Mesothelial cell of epicardium (in vitro differentiated cells): Measurements from ENCODE around the gene RASGRF2. TPM values are rescaled to one million over a fixed set of nuclear protein-coding genes. Genes with fewer than 3 reads are reported as not detected.
"Not testable (repeated sequence)": the region's sequence is repeated elsewhere in the genome, so short reads cannot be mapped to it uniquely, and the experiment has no call there.

Experiments
- DNase-seq, 2 experiments: peaks; one replicate each; pipeline ENCODE4 v3.0.0; 2021; ENCODE audit warnings: low spot score in 2 of 2; ENCODE audit not compliant: unreplicated experiment in 2 of 2
- H3K27ac Mint-ChIP-seq: 2 replicates; pipeline ENCODE4 v1.8.0; 2021; ENCODE audit warnings: mixed read lengths
- H3K27me3 Mint-ChIP-seq: 2 replicates; pipeline ENCODE4 v1.8.0; 2021; ENCODE audit warnings: low read depth, mixed read lengths
- H3K36me3 Mint-ChIP-seq: 2 replicates; pipeline ENCODE4 v1.8.0; 2021; ENCODE audit warnings: mixed read lengths
- H3K4me1 Mint-ChIP-seq: 2 replicates; pipeline ENCODE4 v1.8.0; 2021; ENCODE audit warnings: mixed read lengths
- H3K4me3 Mint-ChIP-seq: 2 replicates; pipeline ENCODE4 v1.8.0; 2021; ENCODE audit warnings: mild to moderate bottlenecking, moderate library complexity, mixed read lengths
- H3K9me3 Mint-ChIP-seq: 2 replicates; pipeline ENCODE4 v1.8.0; 2021; ENCODE audit warnings: mixed read lengths
- total RNA-seq: library from RNA; stranded (reverse); gene quantifications from 3 replicates; pipeline ENCODE4 v1.2.1, GENCODE V29; 2021
- TF ChIP-seq, protein P1 (sequence below): fragments of 200-600 bp; sonication (generic); IDR thresholded peaks from one replicate; pipeline ENCODE4 v1.5.0; 2021; ENCODE audit warnings: antibody characterized with exemption; ENCODE audit not compliant: unreplicated experiment

The RASGRF2 gene
- total RNA-seq, 1 donor from 2014 or later: 5.7 TPM

DNA sequence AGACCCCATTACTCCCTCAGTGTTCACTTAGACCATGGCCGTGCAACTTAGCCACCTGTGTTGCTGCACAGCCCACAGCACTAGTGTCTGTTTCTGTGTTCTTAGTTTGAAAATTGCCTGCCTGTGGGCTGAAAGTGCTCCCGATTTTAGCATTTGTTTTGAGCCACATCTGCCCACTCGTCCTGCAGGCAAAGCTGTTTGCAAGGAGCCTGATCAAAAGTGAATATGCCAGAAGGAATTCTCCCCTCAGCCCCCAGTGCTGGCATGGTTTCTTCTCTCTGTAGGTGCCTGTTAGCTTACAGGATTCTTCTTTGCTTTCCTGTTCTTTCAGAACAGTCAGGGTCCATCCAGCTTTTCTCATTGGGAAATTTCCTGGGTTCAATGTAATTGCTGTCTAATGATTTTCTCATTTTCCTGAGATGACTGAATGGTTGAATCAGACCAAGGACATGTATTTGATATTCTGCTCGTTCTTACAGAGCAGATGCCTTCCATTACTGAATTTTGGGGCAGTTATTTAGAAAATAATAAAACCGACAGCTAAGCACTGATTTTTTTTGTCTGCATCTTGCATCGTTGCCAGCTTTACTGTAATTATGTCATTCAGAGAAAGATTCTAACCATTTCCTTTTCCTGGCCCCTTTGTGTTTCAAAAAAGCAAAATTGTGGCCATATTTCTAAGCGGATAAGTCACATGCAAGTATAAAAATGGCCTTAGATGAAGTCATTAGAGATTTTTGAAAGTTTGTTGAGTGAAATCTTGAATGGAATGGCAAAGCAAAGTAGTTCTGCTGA lies 161.9 kb downstream of the RASGRF2 start:
- Mint-ChIP-seq H3K27ac (no peak overlapping the region), H3K4me3 (no peak overlapping the region), H3K27me3 (no peaks in the 10 kb centered on the region), H3K4me1 (no peaks in the 10 kb centered on the region), H3K36me3 (no peaks in the 10 kb centered on the region), H3K9me3 (no peaks in the 10 kb centered on the region)
- no peak for DNase-seq
- TF ChIP-seq, protein P1, sequence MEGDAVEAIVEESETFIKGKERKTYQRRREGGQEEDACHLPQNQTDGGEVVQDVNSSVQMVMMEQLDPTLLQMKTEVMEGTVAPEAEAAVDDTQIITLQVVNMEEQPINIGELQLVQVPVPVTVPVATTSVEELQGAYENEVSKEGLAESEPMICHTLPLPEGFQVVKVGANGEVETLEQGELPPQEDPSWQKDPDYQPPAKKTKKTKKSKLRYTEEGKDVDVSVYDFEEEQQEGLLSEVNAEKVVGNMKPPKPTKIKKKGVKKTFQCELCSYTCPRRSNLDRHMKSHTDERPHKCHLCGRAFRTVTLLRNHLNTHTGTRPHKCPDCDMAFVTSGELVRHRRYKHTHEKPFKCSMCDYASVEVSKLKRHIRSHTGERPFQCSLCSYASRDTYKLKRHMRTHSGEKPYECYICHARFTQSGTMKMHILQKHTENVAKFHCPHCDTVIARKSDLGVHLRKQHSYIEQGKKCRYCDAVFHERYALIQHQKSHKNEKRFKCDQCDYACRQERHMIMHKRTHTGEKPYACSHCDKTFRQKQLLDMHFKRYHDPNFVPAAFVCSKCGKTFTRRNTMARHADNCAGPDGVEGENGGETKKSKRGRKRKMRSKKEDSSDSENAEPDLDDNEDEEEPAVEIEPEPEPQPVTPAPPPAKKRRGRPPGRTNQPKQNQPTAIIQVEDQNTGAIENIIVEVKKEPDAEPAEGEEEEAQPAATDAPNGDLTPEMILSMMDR: no peak

DNA sequence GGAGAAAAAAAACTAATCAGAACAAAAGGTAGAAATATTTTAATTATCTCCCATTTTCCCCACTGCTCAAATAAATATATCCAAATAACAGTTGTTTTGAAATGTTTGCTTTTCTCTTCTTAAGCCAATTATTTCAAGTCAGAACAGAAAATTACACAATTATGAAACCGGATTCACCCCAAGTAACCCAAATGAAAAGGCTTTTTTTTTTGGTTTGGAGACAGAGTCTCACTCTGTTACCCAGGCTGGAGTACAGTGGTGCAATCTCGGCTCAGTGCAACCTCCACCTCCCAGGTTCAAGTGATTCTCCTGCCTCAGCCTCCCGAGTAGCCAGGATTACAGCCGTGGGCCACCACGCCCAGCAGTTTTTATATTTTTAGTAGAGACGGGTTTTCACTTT lies 164.5 kb downstream of the RASGRF2 start:
- H3K4me3 Mint-ChIP-seq, H3K4me1 Mint-ChIP-seq, H3K36me3 Mint-ChIP-seq, H3K9me3 Mint-ChIP-seq, DNase-seq, H3K27ac Mint-ChIP-seq, H3K27me3 Mint-ChIP-seq: not testable (repeated sequence)

DNA sequence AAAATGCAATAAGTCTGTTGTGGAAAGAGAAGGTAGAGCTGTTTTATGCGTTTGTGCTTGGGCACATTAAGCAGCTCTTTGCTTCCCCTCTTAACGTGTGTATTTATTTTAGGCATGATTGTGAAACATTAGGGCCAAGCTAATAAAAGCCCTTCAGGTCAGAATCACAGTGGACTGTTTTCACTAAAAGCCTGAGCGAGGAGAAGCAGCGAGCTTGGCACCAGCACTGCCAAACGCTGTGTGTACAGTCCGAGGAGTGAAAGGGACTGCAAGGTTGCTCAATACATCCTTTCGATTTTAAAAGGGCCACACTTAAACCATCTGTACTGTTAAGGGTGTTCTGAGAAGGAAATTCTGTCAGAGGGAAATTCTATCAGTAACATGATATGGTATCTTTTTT lies 165.8 kb downstream of the RASGRF2 start:
- Mint-ChIP-seq H3K9me3 (no peaks in the 10 kb centered on the region), H3K4me1 (no peaks in the 10 kb centered on the region), H3K27me3 (no peaks in the 10 kb centered on the region), H3K4me3 (no peak overlapping the region), H3K27ac (no peak overlapping the region), H3K36me3 (no peaks in the 10 kb centered on the region)
- no peak for DNase-seq
- TF ChIP-seq, protein P1: no peak

DNA sequence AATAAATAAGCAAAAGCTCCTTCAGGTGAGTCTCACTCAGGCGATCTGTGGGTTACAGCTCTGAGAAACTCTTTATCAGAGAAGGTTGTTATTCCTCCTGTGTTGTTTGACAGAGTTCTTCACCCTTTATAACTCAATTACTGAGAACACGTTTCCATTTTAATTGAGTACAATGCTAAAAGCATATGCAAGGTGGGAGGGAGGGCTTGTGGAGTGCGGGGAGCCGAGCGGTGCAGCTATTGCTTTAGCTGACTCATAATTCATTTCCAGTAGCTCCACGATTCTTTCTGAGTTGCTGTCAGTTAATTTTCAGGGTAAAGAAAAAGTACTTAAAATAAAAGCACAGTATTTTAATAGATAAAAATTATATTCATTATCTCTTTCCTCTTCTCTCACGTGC lies 168.3 kb downstream of the RASGRF2 start:
- H3K9me3 Mint-ChIP-seq: no peaks in the 10 kb centered on the region
- no peak overlapping the region for H3K27ac Mint-ChIP-seq
- no peak overlapping the region for H3K4me3 Mint-ChIP-seq
- TF ChIP-seq, protein P1: no peak
- H3K4me1 Mint-ChIP-seq: peaks cover 2% of the 10 kb centered on the region
- no peaks in the 10 kb centered on the region for H3K36me3 Mint-ChIP-seq
- no peak for DNase-seq
- no peaks in the 10 kb centered on the region for H3K27me3 Mint-ChIP-seq

DNA sequence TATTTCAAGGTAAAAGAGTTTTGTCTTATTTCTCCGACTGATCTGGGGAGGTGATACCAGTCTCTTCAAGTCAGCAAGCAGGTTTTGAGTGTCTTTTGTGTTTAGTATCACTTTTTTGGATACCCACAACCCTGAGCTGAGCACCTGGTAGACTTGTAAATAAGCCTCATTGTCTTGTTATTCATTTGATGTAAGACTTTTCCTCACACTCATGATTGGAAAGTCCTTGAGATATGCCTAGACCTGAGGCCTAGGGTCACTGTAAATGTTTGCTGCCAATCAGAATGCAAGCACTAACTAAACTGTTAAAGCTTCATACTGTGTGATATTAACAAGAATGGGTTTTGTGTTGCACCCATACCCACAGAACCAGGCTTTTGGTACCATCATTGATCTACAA lies 172.2 kb downstream of the RASGRF2 start:
- Mint-ChIP-seq H3K9me3 (peaks cover 15% of the 10 kb centered on the region), H3K4me1 (peaks cover 12% of the 10 kb centered on the region), H3K4me3 (no peak overlapping the region), H3K36me3 (peaks cover 13% of the 10 kb centered on the region), H3K27ac (no peak overlapping the region), H3K27me3 (no peaks in the 10 kb centered on the region)
- no peak for DNase-seq
- TF ChIP-seq, protein P1: no peak

DNA sequence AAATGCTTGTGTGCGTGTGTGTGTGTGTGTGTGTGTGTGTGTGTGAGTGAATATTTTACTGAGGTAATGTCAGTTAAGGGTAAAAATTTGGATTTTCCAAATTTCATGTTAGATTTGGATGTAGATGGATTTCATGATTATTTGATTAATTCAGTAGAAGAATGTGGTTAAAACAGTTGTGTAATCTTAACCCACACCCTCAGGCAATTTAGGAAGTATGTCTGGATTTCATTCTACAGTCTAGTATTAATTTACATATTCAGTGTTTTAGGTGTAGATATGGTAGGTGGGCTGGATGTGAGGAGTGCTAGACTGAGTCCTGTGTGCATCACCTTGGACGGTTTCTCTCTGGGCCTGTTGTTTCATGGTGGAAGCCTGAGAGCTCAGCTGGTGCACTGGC lies 173.9 kb downstream of the RASGRF2 start:
- H3K4me1 Mint-ChIP-seq: peaks cover 12% of the 10 kb centered on the region
- H3K36me3 Mint-ChIP-seq: peaks cover 13% of the 10 kb centered on the region
- TF ChIP-seq, protein P1: no peak
- H3K4me3 Mint-ChIP-seq: no peak overlapping the region
- H3K9me3 Mint-ChIP-seq: peaks cover 15% of the 10 kb centered on the region
- no peak for DNase-seq
- no peak overlapping the region for H3K27ac Mint-ChIP-seq
- no peaks in the 10 kb centered on the region for H3K27me3 Mint-ChIP-seq
